HTR-8/SVneo (cell line): Measurements from ENCODE around the gene XXYLT1.

ENCODE experiments used
- DNase-seq: peaks from one replicate; pipeline ENCODE4 v3.0.0; 2011; ENCODE audit warnings: low spot score, mixed read lengths; ENCODE audit not compliant: insufficient read length
- FAIRE-seq: peaks from 2 replicates; lab custom pipeline; 2011; peaks lifted over from hg19 to GRCh38; lab: Jason Lieb, UNC

The XXYLT1 gene

GRCh38 chr3:195028877-195029606 is 241.9 kb downstream of the XXYLT1 start:
- DNase-seq (no peak), FAIRE-seq (no peak)

- no peak for DNase-seq
- FAIRE-seq, result no peak
Observed at GRCh38 chr3:195025884-195026200, 245.1 kb downstream of the XXYLT1 start.

- DNase-seq (no peak), FAIRE-seq (no peak)
Observed at GRCh38 chr3:195025056-195025883, 245.7 kb downstream of the XXYLT1 start.

- DNase-seq (no peak), FAIRE-seq (peak; percentile 60)
Observed at GRCh38 chr3:195023989-195024388, 247.0 kb downstream of the XXYLT1 start.

GRCh38 chr3:195023576-195023975 is 247.4 kb downstream of the XXYLT1 start:
- DNase-seq (no peak), FAIRE-seq (no peak)

GRCh38 chr3:195021692-195022091 is 249.3 kb downstream of the XXYLT1 start:
- FAIRE-seq (no peak), DNase-seq (no peak)

GRCh38 chr3:195020921-195021320 is 250.0 kb downstream of the XXYLT1 start:
- DNase-seq (no peak), FAIRE-seq (no peak)

- FAIRE-seq (no peak), DNase-seq (no peak)
Observed at GRCh38 chr3:195020185-195020584, 250.8 kb downstream of the XXYLT1 start.

- no peak for FAIRE-seq
Observed at GRCh38 chr3:195019335-195019734, 251.6 kb downstream of the XXYLT1 start.

More at GRCh38 chr3:195019335-195019734, 251.6 kb downstream of the XXYLT1 start:
- no peak for DNase-seq
